MCF 10A (cell line): ENCODE results near the gene ZBTB45. TPM values are rescaled to one million over a fixed set of nuclear protein-coding genes. Genes with fewer than 3 reads are reported as not detected.

Experiments
- BruUV-seq: library from RNA; stranded (reverse); fragments of 400-500 nt; replicated peaks from 2 replicates; lab custom pipeline; 2021; lab: Mats Ljungman, UMichigan
- CTCF ChIA-PET: fragments of 300-600 bp; sonication (Branson Sonifier 250); formaldehyde crosslinking; extraction: SDS; loops from one replicate; lab custom pipeline; 2021; ENCODE audit warnings: antibody characterized with exemption, inconsistent platforms; lab: Yijun Ruan, JAX
- POLR2A ChIA-PET: fragments of 300-600, 350-650 bp; sonication (Branson Sonifier 250); formaldehyde crosslinking; extraction: SDS; loops from one replicate; lab custom pipeline; 2020; ENCODE audit warnings: antibody characterized with exemption, inconsistent platforms; lab: Yijun Ruan, JAX
- DNase-seq: peaks from one replicate; pipeline ENCODE4 v3.0.0-alpha.2; 2018; ENCODE audit not compliant: unreplicated experiment
- H3K27ac Mint-ChIP-seq: one replicate; pipeline ENCODE4 v1.8.0; 2022; ENCODE audit warnings: mild to moderate bottlenecking, low read depth, mixed read lengths; ENCODE audit not compliant: unreplicated experiment
- H3K27me3 Mint-ChIP-seq: one replicate; pipeline ENCODE4 v1.8.0; 2022; ENCODE audit warnings: mixed read lengths; ENCODE audit not compliant: insufficient read depth, unreplicated experiment
- H3K36me3 Mint-ChIP-seq: one replicate; pipeline ENCODE4 v1.8.0; 2022; ENCODE audit warnings: mild to moderate bottlenecking, moderate library complexity, mixed read lengths; ENCODE audit not compliant: insufficient read depth, unreplicated experiment
- H3K4me1 Mint-ChIP-seq: one replicate; pipeline ENCODE4 v1.8.0; 2022; ENCODE audit warnings: mixed read lengths; ENCODE audit not compliant: insufficient read depth, unreplicated experiment
- H3K4me3 Mint-ChIP-seq: one replicate; pipeline ENCODE4 v1.8.0; 2022; ENCODE audit warnings: mild to moderate bottlenecking, moderate library complexity, mixed read lengths; ENCODE audit not compliant: unreplicated experiment
- H3K9me3 Mint-ChIP-seq: one replicate; pipeline ENCODE4 v1.8.0; 2022; ENCODE audit warnings: mixed read lengths; ENCODE audit not compliant: unreplicated experiment
- CTCF ChIP-seq: fragments of 200-600 bp; IDR thresholded peaks from one replicate; pipeline ENCODE4 v1.8.0; 2022; ENCODE audit warnings: antibody characterized with exemption, mild to moderate bottlenecking; ENCODE audit not compliant: unreplicated experiment
- intact Hi-C: fragments of 100-400 bp; cut with micrococcal nuclease; formaldehyde crosslinking; loops from 2 replicates; pipeline ENCODE4 v1.14.1; 2022
- total RNA-seq: library from RNA; stranded (reverse); gene quantifications from 2 replicates; pipeline ENCODE4 v1.2.3, GENCODE V29; 2022

Gene ZBTB45
- total RNA-seq, 1 experiment from 2014 or later: 12.8 TPM

GRCh38 chr19:58479736-58480480, 39.7 kb downstream of the ZBTB45 start:
- intact Hi-C loops: no loop called here
- BruUV-seq: no TSS peak
- Mint-ChIP-seq H3K4me3 (no peak overlapping the region), H3K4me1 (peaks cover 10% of the 10 kb centered on the region), H3K27ac (no peak overlapping the region), H3K36me3 (peaks cover 58% of the 10 kb centered on the region), H3K27me3 (no peaks in the 10 kb centered on the region), H3K9me3 (no peaks in the 10 kb centered on the region)
- no peak for DNase-seq
- CTCF ChIA-PET: no interaction called here
- POLR2A ChIA-PET: no interaction called here
- TF ChIP-seq CTCF: no peak

- H3K4me3 Mint-ChIP-seq: peak overlapping the region; percentile 14
- peaks cover 10% of the 10 kb centered on the region for H3K4me1 Mint-ChIP-seq
- intact Hi-C loops: no loop called here
- H3K27ac Mint-ChIP-seq: no peak overlapping the region
- no TSS peak for BruUV-seq
- POLR2A ChIA-PET: interaction anchor here (0.9 kb wide), 1 partner anchor 80 kb away, joined by 4 read pairs; no protein-coding TSS in a partner anchor
- CTCF ChIA-PET: no interaction called here
- no peak for DNase-seq
- no peak for TF ChIP-seq CTCF
- no peaks in the 10 kb centered on the region for H3K9me3 Mint-ChIP-seq
- H3K27me3 Mint-ChIP-seq: no peaks in the 10 kb centered on the region
- peaks cover 58% of the 10 kb centered on the region for H3K36me3 Mint-ChIP-seq
Measured at GRCh38 chr19:58479303-58479702, 40.3 kb downstream of the ZBTB45 start.

- Mint-ChIP-seq H3K4me3 (no peak overlapping the region), H3K27ac (no peak overlapping the region), H3K36me3 (peaks cover 63% of the 10 kb centered on the region), H3K4me1 (peaks cover 10% of the 10 kb centered on the region), H3K27me3 (no peaks in the 10 kb centered on the region), H3K9me3 (no peaks in the 10 kb centered on the region)
- POLR2A ChIA-PET: interaction anchor here (0.9 kb wide), 1 partner anchor 11 kb away, joined by 3 read pairs; no protein-coding TSS in a partner anchor
- intact Hi-C loops: no loop called here
- CTCF ChIA-PET: interaction anchor here (1.4 kb wide), 1 partner anchor 42 kb away, joined by 6 read pairs; the partner anchor contains the start of gene ZBTB45
- DNase-seq: no peak
- TF ChIP-seq CTCF: no peak
- BruUV-seq: no TSS peak
Measured at GRCh38 chr19:58477871-58478270, 41.7 kb downstream of the ZBTB45 start.

- TF ChIP-seq CTCF: no peak
- no peak for DNase-seq
- no peaks in the 10 kb centered on the region for H3K27me3 Mint-ChIP-seq
- POLR2A ChIA-PET: interaction anchor here (0.7 to 2.7 kb wide), 5 partner anchors 12 to 1075 kb away, joined by 3 to 13 read pairs (median 5); partner anchors contain the start of genes ZBTB45 and ZNF584
- no TSS peak for BruUV-seq
- no peaks in the 10 kb centered on the region for H3K9me3 Mint-ChIP-seq
- peak overlapping the region; percentile 92 for H3K27ac Mint-ChIP-seq
- CTCF ChIA-PET: interaction anchor here (1.4 kb wide), 1 partner anchor 42 kb away, joined by 6 read pairs; the partner anchor contains the start of gene ZBTB45
- peaks cover 10% of the 10 kb centered on the region for H3K4me1 Mint-ChIP-seq
- peak overlapping the region; percentile 90 for H3K4me3 Mint-ChIP-seq
- H3K36me3 Mint-ChIP-seq: peaks cover 70% of the 10 kb centered on the region
- intact Hi-C loops: no loop called here
Measured at GRCh38 chr19:58477130-58477529, 42.5 kb downstream of the ZBTB45 start.
